ES-I3 (cell line): ENCODE data around the gene FGGY.

Experiments
- H3K36me3 ChIP-seq: 2 replicates; pipeline ENCODE4 v1.6.1; 2013; ENCODE audit warnings: mild to moderate bottlenecking, low read length, control low read depth, moderate library complexity; ENCODE audit not compliant: insufficient read depth
- H3K4me1 ChIP-seq: 2 replicates; pipeline ENCODE4 v1.6.1; 2013; ENCODE audit warnings: mild to moderate bottlenecking, control low read depth, low read length; ENCODE audit not compliant: insufficient read depth
- H3K9ac ChIP-seq: 2 replicates; pipeline ENCODE4 v1.6.1; 2013; ENCODE audit warnings: low read depth, mild to moderate bottlenecking, low read length, moderate library complexity
- H3K9me3 ChIP-seq: 2 replicates; pipeline ENCODE4 v1.6.1; 2013; ENCODE audit warnings: mild to moderate bottlenecking, low read length, moderate library complexity; ENCODE audit not compliant: control insufficient read depth, insufficient read depth

The FGGY gene

DNA sequence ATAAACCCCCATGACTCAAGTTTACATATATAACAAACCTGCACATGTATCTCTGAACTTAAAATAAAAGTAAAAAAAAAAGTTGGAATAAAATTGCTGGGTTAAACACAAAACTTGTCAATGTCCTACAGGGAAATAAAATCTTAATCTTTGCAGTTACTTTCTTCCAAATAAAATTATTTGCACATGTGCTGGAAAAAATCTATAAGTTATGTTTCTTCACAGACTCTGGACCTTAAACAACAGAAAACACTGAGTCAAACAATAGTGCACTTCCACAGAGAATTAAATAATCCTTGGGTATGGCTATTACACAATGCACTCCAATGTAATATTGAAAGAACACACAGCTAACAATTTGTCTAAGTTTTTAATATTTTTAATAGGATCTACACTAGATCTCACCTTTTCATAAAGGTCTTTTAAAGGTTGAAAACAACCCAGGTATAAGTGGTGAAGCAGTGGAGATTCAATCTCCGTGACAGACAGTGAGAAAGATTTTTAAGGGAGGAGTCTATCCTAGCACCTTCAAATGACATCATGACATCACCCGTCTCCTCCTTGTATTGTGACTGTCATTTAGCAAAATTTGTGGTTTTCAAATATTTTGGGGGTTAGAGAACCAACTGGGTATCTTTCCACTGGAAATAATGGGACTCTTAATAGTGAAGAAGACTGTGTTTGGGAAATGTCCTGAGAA lies 25.2 kb upstream of the FGGY start:
- H3K9me3 ChIP-seq, result no peaks in the 10 kb centered on the region
- no peaks in the 10 kb centered on the region for H3K4me1 ChIP-seq
- no peaks in the 10 kb centered on the region for H3K36me3 ChIP-seq
- no peak overlapping the region for H3K9ac ChIP-seq

DNA sequence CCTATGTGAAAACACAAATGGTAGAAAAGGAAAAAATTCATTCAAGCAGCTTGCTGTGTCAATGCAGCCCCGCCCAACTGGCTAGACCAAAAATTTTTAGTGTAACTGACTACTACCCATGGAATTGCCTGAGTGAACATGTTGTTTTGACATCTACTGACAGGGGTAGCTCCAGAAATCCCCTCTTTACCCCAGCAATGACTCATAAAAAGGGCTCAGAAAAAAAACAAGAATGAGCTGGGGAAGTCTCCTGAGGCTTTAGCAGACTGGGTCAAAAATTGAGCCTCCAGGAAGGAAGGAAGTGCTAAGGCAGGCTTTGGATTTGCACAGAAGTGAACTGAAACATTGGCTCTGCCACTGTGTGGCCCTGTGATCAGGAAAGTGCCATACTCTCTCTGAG lies 24.4 kb upstream of the FGGY start:
- H3K9me3 ChIP-seq, result no peaks in the 10 kb centered on the region
- no peaks in the 10 kb centered on the region for H3K36me3 ChIP-seq
- H3K9ac ChIP-seq, result no peak overlapping the region
- H3K4me1 ChIP-seq, result no peaks in the 10 kb centered on the region

DNA sequence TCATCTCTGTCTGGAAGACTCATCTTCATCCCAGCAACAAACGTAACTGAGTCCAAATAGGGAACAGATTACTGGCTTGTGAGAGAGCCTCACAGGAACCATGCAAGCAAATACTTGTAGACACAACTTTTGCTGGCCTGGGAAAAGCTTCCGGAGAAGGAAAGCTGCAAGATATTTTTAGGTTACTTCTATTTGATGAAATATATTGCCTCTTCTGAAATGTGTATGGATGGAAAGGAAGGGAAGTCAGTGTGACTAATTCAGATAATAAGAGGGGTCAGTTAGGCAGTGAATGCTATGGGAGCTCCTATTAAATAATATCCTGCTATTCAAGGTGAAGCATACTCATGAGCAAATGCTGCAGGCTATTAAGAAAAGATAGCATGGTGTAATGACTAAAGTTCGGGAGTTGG lies 20.4 kb upstream of the FGGY start:
- no peaks in the 10 kb centered on the region for H3K9me3 ChIP-seq
- H3K9ac ChIP-seq, result no peak overlapping the region
- no peaks in the 10 kb centered on the region for H3K36me3 ChIP-seq
- no peaks in the 10 kb centered on the region for H3K4me1 ChIP-seq

DNA sequence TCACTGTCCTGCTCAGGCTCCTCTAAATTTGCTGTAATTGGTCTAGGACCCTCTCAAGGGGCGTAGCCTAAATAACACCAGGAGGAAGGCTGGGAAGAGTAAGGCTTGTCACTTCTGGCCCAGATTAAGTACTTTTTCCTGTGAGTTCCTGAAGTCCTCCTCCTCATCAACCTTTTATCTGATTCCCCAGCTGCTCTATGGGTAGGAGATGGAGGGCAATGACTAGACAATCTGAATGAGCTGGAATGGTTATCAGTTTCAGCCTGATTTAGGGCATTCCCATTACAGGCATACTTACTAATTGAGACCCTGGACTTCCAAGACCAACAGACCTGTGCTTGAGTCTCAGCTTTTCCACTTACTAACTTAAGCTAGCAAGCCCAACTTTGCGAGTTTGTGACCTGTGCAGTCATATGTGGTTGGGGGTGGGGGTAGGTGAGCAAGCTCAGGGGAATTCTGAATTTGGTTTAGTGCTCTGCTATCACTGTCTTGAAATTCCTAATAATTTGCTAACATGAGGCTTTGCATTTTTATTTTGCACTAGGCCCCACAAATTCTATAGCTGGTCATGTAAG lies 18.0 kb upstream of the FGGY start:
- Histone ChIP-seq H3K36me3 (no peaks in the 10 kb centered on the region), H3K9ac (no peak overlapping the region), H3K9me3 (no peaks in the 10 kb centered on the region), H3K4me1 (no peaks in the 10 kb centered on the region)

DNA sequence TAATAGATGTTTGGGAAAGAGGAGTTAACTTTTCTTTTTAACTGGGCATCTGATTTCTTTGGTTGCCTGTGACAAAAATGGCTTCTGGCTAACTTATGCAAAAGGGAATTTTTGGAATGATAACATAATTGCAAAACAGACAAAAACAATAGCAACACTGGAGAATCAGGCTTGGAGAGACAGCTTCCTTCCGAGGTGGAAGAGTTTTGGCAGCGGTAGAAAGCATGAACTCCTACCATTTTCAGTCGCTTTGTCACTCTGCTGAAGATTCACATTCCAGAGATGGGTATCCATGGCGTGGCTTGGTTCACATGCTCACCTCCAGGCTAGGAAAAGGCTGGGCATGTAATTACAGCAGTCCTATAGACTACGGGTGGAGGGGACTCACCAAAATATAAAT lies 17.2 kb upstream of the FGGY start:
- Histone ChIP-seq H3K9me3 (no peaks in the 10 kb centered on the region), H3K36me3 (no peaks in the 10 kb centered on the region), H3K4me1 (no peaks in the 10 kb centered on the region)

DNA sequence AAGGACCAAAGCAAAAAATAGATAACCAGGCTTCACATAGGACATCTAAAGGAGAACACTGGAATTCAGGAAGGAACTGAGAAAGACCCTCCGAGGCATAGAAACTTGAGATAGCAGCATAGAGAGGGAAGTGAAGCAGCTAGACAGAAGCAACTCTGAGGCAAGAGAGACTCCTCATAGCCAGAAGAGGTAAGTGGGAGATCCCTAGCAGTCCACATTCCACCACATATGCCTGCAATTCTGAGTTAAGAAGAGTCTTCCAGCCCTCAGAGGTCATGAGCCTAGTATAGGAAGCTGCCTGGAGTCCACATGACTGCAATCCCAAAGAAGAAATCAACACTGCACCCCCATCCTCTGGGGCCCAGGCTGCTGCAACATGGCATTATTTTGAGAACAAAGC lies 13.9 kb upstream of the FGGY start:
- no peaks in the 10 kb centered on the region for H3K4me1 ChIP-seq
- no peaks in the 10 kb centered on the region for H3K36me3 ChIP-seq
- no peaks in the 10 kb centered on the region for H3K9me3 ChIP-seq
- no peak overlapping the region for H3K9ac ChIP-seq

More for the DNA sequence above, 17.2 kb upstream of the FGGY start:
- H3K9ac ChIP-seq, result no peak overlapping the region

DNA sequence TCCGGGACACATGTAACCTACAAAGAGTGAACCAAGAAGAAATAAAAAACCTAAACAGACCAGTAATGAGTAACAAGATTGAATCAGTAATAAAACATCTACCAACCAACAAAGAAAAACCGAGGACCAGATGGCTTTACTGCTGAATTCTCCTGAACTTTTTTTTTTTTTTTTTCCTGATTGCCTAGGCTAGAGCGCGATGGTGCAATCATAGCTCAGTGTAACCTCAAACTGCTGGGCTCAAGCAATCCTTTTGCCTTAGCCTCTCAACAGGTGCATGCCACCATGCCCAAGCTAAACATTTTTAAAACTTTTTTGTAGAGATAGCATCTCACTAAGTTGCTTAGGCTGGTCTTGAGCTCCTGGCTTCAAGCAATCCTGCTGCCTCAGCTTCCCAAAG lies 11.2 kb upstream of the FGGY start:
- H3K4me1 ChIP-seq, result no peaks in the 10 kb centered on the region
- H3K36me3 ChIP-seq, result no peaks in the 10 kb centered on the region
- H3K9ac ChIP-seq, result no peak overlapping the region
- no peaks in the 10 kb centered on the region for H3K9me3 ChIP-seq

DNA sequence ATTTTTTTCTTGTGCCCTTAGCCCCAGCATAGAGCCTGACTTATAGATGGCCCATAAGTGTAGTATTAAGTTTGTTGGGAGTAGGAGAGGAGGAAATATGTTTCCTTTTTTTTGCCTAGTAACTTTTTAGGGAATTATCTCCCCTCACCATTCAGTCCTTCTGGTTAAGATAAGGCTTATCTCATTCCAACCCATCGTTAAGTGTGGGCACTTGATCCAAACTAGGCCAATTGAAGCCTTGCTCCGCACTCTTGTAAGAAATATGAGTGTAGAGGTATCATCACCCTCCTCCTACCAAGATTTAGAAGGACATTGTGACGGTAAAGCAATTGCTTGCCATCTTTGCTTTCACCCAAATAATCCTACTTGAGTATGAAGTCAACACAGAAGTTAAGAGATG lies 8.8 kb upstream of the FGGY start:
- Histone ChIP-seq H3K4me1 (no peaks in the 10 kb centered on the region), H3K9me3 (no peaks in the 10 kb centered on the region), H3K9ac (no peak overlapping the region), H3K36me3 (no peaks in the 10 kb centered on the region)

DNA sequence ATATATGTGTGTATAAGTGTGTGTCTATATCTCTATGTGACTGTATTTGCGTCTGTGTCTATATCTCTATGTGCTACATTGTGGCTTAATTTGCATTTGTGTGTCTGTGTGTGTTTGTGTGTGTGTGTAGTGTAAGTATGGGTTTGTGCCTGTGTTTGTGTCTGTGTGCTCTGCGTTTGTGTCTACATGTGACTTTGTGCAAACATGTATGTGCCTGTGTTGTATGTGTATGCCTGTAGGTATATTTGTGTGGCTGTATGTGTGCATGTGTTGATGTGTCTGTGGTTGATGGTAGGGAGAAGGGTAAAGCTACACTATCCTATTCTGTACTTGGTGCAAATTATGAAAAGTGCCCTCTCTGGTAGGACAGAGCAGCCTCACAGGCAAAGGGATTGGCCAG lies 7.3 kb upstream of the FGGY start:
- Histone ChIP-seq H3K36me3 (no peaks in the 10 kb centered on the region), H3K9me3 (no peaks in the 10 kb centered on the region), H3K9ac (no peak overlapping the region), H3K4me1 (no peaks in the 10 kb centered on the region)

DNA sequence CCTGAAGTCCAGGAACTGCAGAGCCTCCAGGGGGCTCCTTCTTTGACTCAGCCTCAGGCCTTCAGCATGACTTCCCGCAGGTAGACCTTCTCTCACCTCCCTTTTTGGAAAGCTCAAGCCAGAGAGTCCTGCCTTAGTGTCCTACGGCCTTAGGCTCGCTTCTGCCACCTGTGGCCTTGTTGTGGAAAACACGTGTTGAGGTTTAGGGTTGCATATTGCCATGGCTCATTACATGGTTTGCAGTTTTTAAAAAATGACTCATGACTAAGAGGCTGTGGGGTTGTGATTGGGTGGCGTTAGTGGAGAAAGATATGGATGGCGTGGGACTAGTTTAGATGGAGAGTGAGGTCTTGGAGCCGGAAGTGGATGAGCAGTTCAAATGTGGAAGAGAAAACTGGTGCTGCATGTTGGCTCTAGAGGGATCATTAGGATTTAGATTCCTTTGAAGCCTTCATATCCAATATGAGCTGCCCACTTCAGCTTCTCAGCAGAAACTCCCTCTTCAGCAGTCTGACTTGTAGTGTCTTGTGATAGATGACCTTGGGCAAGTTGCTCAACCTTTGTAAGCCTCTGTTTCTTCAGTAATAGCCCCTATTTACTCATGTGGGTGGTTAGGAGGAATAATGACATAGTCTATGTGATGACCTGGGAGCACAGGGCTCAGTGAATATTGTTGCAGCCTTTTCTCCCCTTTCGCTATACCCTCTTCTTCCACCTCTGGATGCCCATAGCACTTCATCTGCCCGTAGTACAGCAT lies 6.5 kb upstream of the FGGY start:
- Histone ChIP-seq H3K4me1 (peaks cover under 1% of the 10 kb centered on the region; the same call in 1 of the 2 replicates), H3K9me3 (no peaks in the 10 kb centered on the region), H3K9ac (no peak overlapping the region), H3K36me3 (no peaks in the 10 kb centered on the region)

DNA sequence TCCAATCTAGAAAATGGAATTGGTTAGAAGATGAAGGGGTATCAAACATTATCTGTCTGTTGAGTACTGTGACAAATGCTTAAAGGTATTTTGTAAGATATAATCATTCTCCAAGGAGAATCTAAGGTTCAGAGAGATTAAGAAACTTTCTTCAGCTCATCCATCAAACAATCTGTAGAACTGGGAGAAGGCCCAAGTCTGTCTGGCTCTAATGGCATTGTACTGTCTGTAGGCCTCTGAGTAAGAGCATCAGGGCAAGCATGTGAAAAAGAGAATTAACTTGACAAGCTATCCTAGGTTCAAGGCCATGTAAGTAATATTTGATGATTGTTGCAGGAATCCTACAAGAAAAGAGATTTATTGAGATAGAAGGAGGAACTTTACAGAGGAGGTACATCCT lies 5.3 kb upstream of the FGGY start:
- Histone ChIP-seq H3K36me3 (no peaks in the 10 kb centered on the region), H3K9me3 (no peaks in the 10 kb centered on the region), H3K4me1 (peaks cover 7% of the 10 kb centered on the region; the same call in 1 of the 2 replicates), H3K9ac (no peak overlapping the region)

DNA sequence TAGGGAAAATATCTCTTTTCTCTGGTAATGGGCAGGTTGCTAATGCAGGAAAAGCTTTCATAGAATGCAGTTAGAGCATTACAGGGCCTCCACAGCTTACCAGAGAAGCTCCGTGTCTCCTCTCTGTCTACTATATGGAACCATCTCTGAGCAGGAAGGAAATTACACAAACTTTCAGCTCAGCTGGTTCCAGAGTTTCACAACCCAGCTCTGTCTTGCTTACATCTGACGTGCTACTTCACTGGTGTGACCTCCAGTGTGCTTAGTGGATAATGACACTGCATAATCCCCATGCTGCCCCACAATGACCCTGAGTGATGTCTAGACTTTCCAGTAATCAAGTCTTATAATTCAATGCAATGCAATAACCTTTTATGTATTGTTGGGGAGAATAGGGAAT lies 4.3 kb upstream of the FGGY start:
- Histone ChIP-seq H3K36me3 (no peaks in the 10 kb centered on the region), H3K9ac (no peak overlapping the region), H3K4me1 (peaks cover 7% of the 10 kb centered on the region; the same call in 1 of the 2 replicates), H3K9me3 (no peaks in the 10 kb centered on the region)

DNA sequence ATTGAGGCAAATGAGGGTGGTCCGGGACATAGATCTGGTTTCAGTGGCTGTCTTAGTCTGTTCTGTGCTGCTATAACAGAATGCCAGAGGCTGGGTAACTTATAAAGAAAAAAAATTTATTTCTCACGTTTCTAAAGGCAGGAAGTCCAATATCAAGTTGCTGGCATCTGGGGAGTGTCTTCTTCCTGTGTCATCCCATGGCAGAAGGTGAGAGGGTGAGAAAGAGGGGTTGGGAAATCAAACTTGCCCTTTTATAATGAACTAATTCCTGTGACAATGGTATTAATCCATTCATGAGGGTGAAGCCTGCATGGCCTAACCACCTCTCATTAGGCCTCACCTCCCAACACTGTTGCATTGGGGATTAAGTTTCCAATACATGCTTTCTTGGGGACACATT lies 3.7 kb upstream of the FGGY start:
- no peak overlapping the region for H3K9ac ChIP-seq
- no peaks in the 10 kb centered on the region for H3K36me3 ChIP-seq
- H3K4me1 ChIP-seq, result peaks cover 9% of the 10 kb centered on the region
- no peaks in the 10 kb centered on the region for H3K9me3 ChIP-seq

DNA sequence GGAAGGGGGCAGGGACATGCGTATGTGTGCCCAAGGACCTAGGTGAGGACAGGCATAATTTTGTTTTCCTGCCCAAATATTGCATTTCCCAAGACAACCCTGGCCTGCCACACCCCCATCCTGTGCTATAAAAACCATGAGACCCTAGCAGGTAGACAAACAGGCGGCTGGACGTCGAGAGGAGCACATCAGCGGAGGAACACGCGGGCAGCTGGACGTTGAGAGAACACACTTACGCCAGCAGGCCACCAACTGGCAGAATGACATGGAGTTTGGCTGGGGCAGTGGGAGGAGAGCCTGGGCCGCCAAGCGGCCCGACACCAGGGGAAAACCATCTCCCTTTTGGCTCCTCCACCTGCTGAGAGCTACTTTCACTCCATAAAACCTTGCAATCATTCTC lies 3.0 kb upstream of the FGGY start:
- Histone ChIP-seq H3K9me3 (no peaks in the 10 kb centered on the region), H3K9ac (no peak overlapping the region), H3K36me3 (no peaks in the 10 kb centered on the region), H3K4me1 (peaks cover 10% of the 10 kb centered on the region)

DNA sequence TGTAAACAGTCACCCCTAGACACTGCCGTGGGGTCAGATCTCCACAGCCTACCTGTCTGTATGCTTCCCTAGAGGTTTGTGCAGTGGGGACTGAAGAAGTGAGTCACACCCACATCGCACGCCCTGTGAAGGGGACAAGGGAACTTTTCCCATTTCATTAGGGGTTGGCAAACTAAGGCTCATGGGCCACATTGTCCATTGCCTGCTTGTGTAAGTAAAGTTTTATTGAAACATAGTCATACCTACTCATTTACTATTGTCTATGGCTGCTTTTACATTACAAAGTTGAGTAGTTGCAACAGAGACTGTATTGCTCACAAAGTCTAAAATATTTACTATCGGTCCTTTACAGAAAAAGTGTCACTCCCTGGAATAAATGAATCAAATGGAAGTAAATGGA lies 2.5 kb upstream of the FGGY start:
- H3K9ac ChIP-seq, result no peak overlapping the region
- H3K36me3 ChIP-seq, result no peaks in the 10 kb centered on the region
- H3K9me3 ChIP-seq, result no peaks in the 10 kb centered on the region
- H3K4me1 ChIP-seq, result peaks cover 10% of the 10 kb centered on the region
